MM.1S (cell line): Measurements from ENCODE around the gene PCDH20.

Source experiments
- CTCF ChIP-seq: fragments of 300-600 bp; sonication (generic); IDR thresholded peaks from 2 replicates; pipeline ENCODE4 v1.5.1; 2016; ENCODE audit warnings: antibody characterized with exemption, low read length, mixed read lengths
- EZH2 ChIP-seq: fragments of 300-600 bp; sonication (generic); optimal IDR thresholded peaks from 2 replicates; pipeline ENCODE3; 2017; ENCODE audit warnings: low read depth, mild to moderate bottlenecking, antibody characterized with exemption, low read length, mixed read lengths

DNA sequence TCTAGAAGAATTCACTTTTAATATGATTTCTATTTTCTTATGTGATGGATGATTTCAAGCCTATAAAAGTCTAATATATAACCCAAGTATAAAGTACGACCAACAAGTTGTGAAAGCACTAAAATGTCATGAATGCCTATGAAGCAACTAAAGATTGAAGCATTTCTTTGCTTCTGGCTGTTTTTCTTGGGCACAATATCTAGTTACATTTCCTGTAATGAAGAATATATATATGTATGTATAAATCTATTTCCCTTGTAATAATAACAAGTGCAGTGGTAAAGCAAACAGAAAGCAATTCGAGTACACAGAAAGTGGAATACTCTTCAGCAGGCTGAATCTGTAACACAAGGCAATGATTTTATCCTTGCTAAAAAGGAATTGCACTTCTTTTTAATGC is 5.4 kb downstream of the PCDH20 start:
- no peak for TF ChIP-seq CTCF
- TF ChIP-seq EZH2: no peak
